ENCODE measurements around the gene GOLGA2.

The GOLGA2 gene

GRCh38 chr9:128226412-128226801, 49.4 kb downstream of the GOLGA2 start:
- TF ChIP-seq CTCF (IDR thresholded peaks at IDR 0.05; ENCODE audit: insufficient read depth, low read length, missing control alignments): no peak
- no peak overlapping the region for H3K4me3 ChIP-seq (ENCODE audit: low read depth, low read length)
- ChIA-PET POLR2A (no interaction called here), CTCF (interaction anchor here (0.9 kb wide), 1 partner anchor 29 kb away, joined by 3 read pairs; no protein-coding TSS in a partner anchor)
- no peak for DNase-seq (ENCODE audit: low read depth, low spot score)

DNA sequence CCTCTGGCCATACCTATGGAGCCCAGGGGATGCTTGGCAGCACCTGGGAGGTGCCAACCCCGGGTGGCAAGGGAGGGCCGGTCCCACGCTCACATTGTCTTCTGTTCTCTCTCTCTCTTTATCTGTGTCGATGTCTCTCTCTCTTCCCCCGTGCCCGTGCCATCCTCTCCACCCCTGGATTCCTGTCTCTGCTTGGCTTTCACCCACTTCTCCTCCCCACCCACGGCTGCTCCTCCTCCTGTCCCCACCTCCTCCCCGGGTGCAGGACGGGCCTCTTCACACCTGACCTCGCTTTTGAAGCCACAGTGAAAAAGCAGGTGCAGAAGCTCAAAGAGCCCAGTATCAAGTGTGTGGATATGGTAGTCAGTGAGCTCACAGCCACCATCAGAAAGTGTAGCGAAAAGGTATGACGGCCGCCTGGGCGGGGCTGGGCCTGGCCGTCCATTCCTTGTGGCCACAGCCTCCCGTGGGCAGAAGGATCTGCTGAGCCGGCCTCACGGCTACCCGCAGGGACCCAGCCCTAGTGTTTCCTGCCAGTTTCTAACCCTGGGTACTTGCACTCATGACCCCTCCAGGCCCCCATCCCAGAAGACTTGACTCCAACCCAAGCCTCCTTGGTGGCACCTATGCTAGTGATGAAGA, 49.9 kb downstream of the GOLGA2 start:
- no peak for DNase-seq (ENCODE audit: low read depth, low spot score)
- H3K4me3 ChIP-seq (ENCODE audit: low read depth, low read length): no peak overlapping the region
- ChIA-PET POLR2A (no interaction called here), CTCF (interaction anchor here (1.1 to 1.3 kb wide), 2 partner anchors 16 to 108 kb away, joined by 3 to 4 read pairs; no protein-coding TSS in a partner anchor)
- no peak for TF ChIP-seq CTCF (IDR thresholded peaks at IDR 0.05; ENCODE audit: insufficient read depth, low read length, missing control alignments)

DNA sequence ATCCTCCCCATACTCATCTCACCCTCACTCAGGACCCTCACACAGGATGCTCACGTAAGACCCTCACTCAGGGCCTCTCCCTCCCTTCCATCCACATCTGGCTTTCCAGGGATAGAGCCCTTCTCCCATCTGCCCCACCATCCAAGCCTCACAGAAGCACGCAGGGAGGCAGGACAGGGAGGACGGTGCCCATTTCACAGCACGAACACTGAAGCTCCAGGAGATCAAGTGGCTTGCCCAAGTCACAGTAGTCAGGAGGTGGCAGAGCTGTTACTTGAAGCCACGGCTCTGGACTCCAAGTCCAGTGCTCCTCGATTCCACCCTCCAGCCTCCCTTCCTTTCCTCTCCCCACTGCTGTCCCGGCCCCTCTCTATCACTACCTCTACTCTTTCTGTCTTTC, 50.9 kb downstream of the GOLGA2 start:
- POLR2A ChIA-PET: no interaction called here
- CTCF ChIA-PET: interaction anchor here (1.1 to 1.3 kb wide), 3 partner anchors 9 to 107 kb away, joined by 3 to 4 read pairs (median 3); no protein-coding TSS in a partner anchor
- H3K4me3 ChIP-seq (ENCODE audit: low read depth, low read length): no peak overlapping the region
- no peak for DNase-seq (ENCODE audit: low read depth, low spot score)
- TF ChIP-seq CTCF (IDR thresholded peaks at IDR 0.05; ENCODE audit: insufficient read depth, low read length, missing control alignments): no peak

GRCh38 chr9:128222880-128223670, 52.7 kb downstream of the GOLGA2 start:
- ChIA-PET POLR2A (no interaction called here), CTCF (no interaction called here)
- DNase-seq (ENCODE audit: low read depth, low spot score): no peak
- no peak for TF ChIP-seq CTCF (IDR thresholded peaks at IDR 0.05; ENCODE audit: insufficient read depth, low read length, missing control alignments)
- no peak overlapping the region for H3K4me3 ChIP-seq (ENCODE audit: low read depth, low read length)

DNA sequence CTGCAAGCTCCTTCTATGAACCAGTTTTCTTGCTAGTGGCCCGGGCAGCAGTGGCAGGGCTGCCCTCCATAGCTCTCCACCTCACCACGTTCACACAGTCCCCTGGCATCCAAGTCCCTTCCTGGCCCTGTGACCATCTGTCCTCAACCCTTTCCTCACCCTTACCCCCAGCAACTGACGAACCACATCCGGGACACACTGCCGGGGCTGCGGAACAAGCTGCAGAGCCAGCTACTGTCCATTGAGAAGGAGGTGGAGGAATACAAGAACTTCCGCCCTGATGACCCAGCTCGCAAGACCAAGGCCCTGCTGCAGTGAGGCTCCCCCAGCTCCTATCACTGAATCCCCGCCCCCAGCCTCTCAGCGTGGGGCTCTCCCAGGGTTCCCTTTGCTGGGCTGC, 53.8 kb downstream of the GOLGA2 start:
- CTCF ChIA-PET: no interaction called here
- POLR2A ChIA-PET: no interaction called here
- no peak for DNase-seq (ENCODE audit: low read depth, low spot score)
- no peak for TF ChIP-seq CTCF (IDR thresholded peaks at IDR 0.05; ENCODE audit: insufficient read depth, low read length, missing control alignments)
- H3K4me3 ChIP-seq (ENCODE audit: low read depth, low read length): no peak overlapping the region

GRCh38 chr9:128219831-128220230, 56.0 kb downstream of the GOLGA2 start:
- POLR2A ChIA-PET: no interaction called here
- no peak for DNase-seq (ENCODE audit: low read depth, low spot score)
- CTCF ChIA-PET: no interaction called here
- H3K4me3 ChIP-seq (ENCODE audit: low read depth, low read length): no peak overlapping the region
- TF ChIP-seq CTCF (IDR thresholded peaks at IDR 0.05; ENCODE audit: insufficient read depth, low read length, missing control alignments): no peak

Measured in AG04449 (cell line).